DOHH2 (cell line): ENCODE measurements around the gene C1orf159.

Experiments
- H3F3A ChIP-seq: fragments of 200-600 bp; sonication (generic), shearing (Covaris generic); 2 replicates; pipeline ENCODE4 v1.6.0; 2016; ENCODE audit warnings: antibody characterized with exemption, mild to moderate bottlenecking; ENCODE audit not compliant: control insufficient read depth, insufficient read depth
- H3K27ac ChIP-seq: fragments of 200-600 bp; sonication (generic); 2 replicates; pipeline ENCODE4 v1.5.1; 2014; ENCODE audit warnings: low read depth, mild to moderate bottlenecking, low read length, moderate library complexity
- H3K27me3 ChIP-seq: fragments of 200-600 bp; sonication (generic); 2 replicates; pipeline ENCODE4 v1.6.1; 2014; ENCODE audit warnings: mild to moderate bottlenecking, low read length, mixed read lengths; ENCODE audit not compliant: control insufficient read depth
- H3K36me3 ChIP-seq: fragments of 200-600 bp; sonication (generic); 2 replicates; pipeline ENCODE4 v1.6.1; 2014; ENCODE audit warnings: mild to moderate bottlenecking, low read length, moderate library complexity, mixed read lengths; ENCODE audit not compliant: control insufficient read depth
- H3K4me1 ChIP-seq: fragments of 200-600 bp; sonication (generic); 2 replicates; pipeline ENCODE4 v1.6.1; 2014; ENCODE audit warnings: mild to moderate bottlenecking, low read length, mixed read lengths; ENCODE audit not compliant: control insufficient read depth
- H3K4me2 ChIP-seq: fragments of 200-600 bp; sonication (generic); 2 replicates; pipeline ENCODE4 v1.6.0; 2014; ENCODE audit warnings: mild to moderate bottlenecking, low read length, moderate library complexity
- H3K4me3 ChIP-seq: fragments of 200-600 bp; sonication (generic); 2 replicates; pipeline ENCODE4 v1.5.1; 2014; ENCODE audit warnings: mild to moderate bottlenecking, low read length, mixed read lengths
- H3K79me2 ChIP-seq: fragments of 200-600 bp; sonication (generic); 2 replicates; pipeline ENCODE4 v1.6.1; 2014; ENCODE audit warnings: mild to moderate bottlenecking, low read length, mixed read lengths; ENCODE audit not compliant: control insufficient read depth
- H3K9me2 ChIP-seq: fragments of 200-600 bp; sonication (generic); replicated peaks from 2 replicates; pipeline ENCODE4 v1.6.1; 2014; ENCODE audit warnings: mild to moderate bottlenecking, low read length, mixed read lengths; ENCODE audit not compliant: control insufficient read depth
- H3K9me3 ChIP-seq: fragments of 200-600 bp; sonication (generic); 2 replicates; pipeline ENCODE4 v1.6.1; 2014; ENCODE audit warnings: antibody characterized with exemption, low read length, mixed read lengths; ENCODE audit not compliant: control insufficient read depth, insufficient read depth
- H4K20me1 ChIP-seq: fragments of 200-600 bp; sonication (generic); 2 replicates; pipeline ENCODE4 v1.6.0; 2014; ENCODE audit warnings: low read depth, mild to moderate bottlenecking, antibody characterized with exemption, low read length, moderate library complexity; ENCODE audit not compliant: control insufficient read depth, insufficient read depth
- CTCF ChIP-seq: fragments of 200-600 bp; sonication (generic); IDR thresholded peaks from one replicate; pipeline ENCODE4 v1.5.1; 2014; ENCODE audit warnings: antibody characterized with exemption, mild to moderate bottlenecking, low read depth, low read length; ENCODE audit not compliant: poor library complexity, severe bottlenecking
- EZH2phosphoT487 ChIP-seq: fragments of 200-600 bp; sonication (generic); IDR thresholded peaks from 2 replicates; pipeline ENCODE4 v1.6.1; 2017; ENCODE audit warnings: borderline replicate concordance, mild to moderate bottlenecking, antibody characterized with exemption, low read length, moderate library complexity, mixed read lengths

The C1orf159 gene

GRCh38 chr1:1038694-1039093 lies 77.2 kb downstream of the C1orf159 start:
- Histone ChIP-seq H3K27ac (no peak overlapping the region), H3K9me2 (no peaks in the 10 kb centered on the region), H4K20me1 (no peaks in the 10 kb centered on the region; the same call in 1 of the 2 replicates), H3F3A (no peaks in the 10 kb centered on the region), H3K36me3 (no peaks in the 10 kb centered on the region), H3K79me2 (no peaks in the 10 kb centered on the region), H3K27me3 (peaks cover 61% of the 10 kb centered on the region), H3K4me1 (peaks cover 27% of the 10 kb centered on the region), H3K9me3 (no peaks in the 10 kb centered on the region), H3K4me3 (no peak overlapping the region), H3K4me2 (no peak overlapping the region)
- TF ChIP-seq CTCF (no peak), EZH2phosphoT487 (no peak)

- peaks cover 31% of the 10 kb centered on the region for H3K4me1 ChIP-seq
- H3K27ac ChIP-seq: no peak overlapping the region
- no peak overlapping the region for H3K4me2 ChIP-seq
- no peaks in the 10 kb centered on the region for H3F3A ChIP-seq
- no peaks in the 10 kb centered on the region for H3K9me2 ChIP-seq
- H3K4me3 ChIP-seq: no peak overlapping the region
- no peaks in the 10 kb centered on the region for H3K36me3 ChIP-seq
- H3K9me3 ChIP-seq: no peaks in the 10 kb centered on the region
- TF ChIP-seq CTCF (no peak), EZH2phosphoT487 (no peak)
- H4K20me1 ChIP-seq: no peaks in the 10 kb centered on the region; the same call in 1 of the 2 replicates
- peaks cover 62% of the 10 kb centered on the region for H3K27me3 ChIP-seq
- H3K79me2 ChIP-seq: no peaks in the 10 kb centered on the region
Observed at GRCh38 chr1:1037366-1038327, 78.2 kb downstream of the C1orf159 start.

GRCh38 chr1:1035291-1035943 lies 80.5 kb downstream of the C1orf159 start:
- no peak overlapping the region for H3K27ac ChIP-seq
- H3K4me3 ChIP-seq: no peak overlapping the region
- no peaks in the 10 kb centered on the region; the same call in none of the 2 replicates for H4K20me1 ChIP-seq
- no peaks in the 10 kb centered on the region for H3F3A ChIP-seq
- no peaks in the 10 kb centered on the region for H3K79me2 ChIP-seq
- H3K9me2 ChIP-seq: no peaks in the 10 kb centered on the region
- H3K36me3 ChIP-seq: no peaks in the 10 kb centered on the region
- H3K27me3 ChIP-seq: peaks cover 69% of the 10 kb centered on the region
- no peak overlapping the region for H3K4me2 ChIP-seq
- TF ChIP-seq EZH2phosphoT487 (no peak), CTCF (no peak)
- peaks cover 41% of the 10 kb centered on the region for H3K4me1 ChIP-seq
- no peaks in the 10 kb centered on the region for H3K9me3 ChIP-seq
